WERI-Rb-1 (cell line): ENCODE data around the gene SOCS3.

Experiments
- DNase-seq: peaks from one replicate; pipeline ENCODE4 v3.0.0-alpha.2; 2020
- H3K27ac ChIP-seq: fragments of 250-450 bp; sonication (Bioruptor Pico); 2 replicates; pipeline ENCODE4 v1.5.1; 2020; ENCODE audit warnings: mild to moderate bottlenecking, moderate library complexity
- H3K27me3 ChIP-seq: fragments of 250-450 bp; sonication (Bioruptor Pico); 2 replicates; pipeline ENCODE4 v1.5.1; 2021; ENCODE audit warnings: mild to moderate bottlenecking, low read depth, moderate library complexity; ENCODE audit not compliant: insufficient read depth, severe bottlenecking
- H3K36me3 ChIP-seq: fragments of 250-450 bp; sonication (Bioruptor Pico); 2 replicates; pipeline ENCODE4 v1.5.1; 2020; ENCODE audit warnings: mild to moderate bottlenecking, moderate library complexity
- H3K4me3 ChIP-seq: 2 replicates; pipeline ENCODE4 v1.5.1; 2011; ENCODE audit warnings: low read depth, mild to moderate bottlenecking, control low read depth, low read length
- H3K9me3 ChIP-seq: fragments of 250-450 bp; sonication (Bioruptor Pico); 2 replicates; pipeline ENCODE4 v1.5.1; 2021; ENCODE audit warnings: mild to moderate bottlenecking, moderate library complexity; ENCODE audit not compliant: severe bottlenecking
- TF ChIP-seq, protein P1 (sequence below): IDR thresholded peaks from 2 replicates; pipeline ENCODE4 v1.5.1; 2011; ENCODE audit warnings: low read depth, mild to moderate bottlenecking, control low read depth, inconsistent platforms, low read length

The SOCS3 gene

DNA sequence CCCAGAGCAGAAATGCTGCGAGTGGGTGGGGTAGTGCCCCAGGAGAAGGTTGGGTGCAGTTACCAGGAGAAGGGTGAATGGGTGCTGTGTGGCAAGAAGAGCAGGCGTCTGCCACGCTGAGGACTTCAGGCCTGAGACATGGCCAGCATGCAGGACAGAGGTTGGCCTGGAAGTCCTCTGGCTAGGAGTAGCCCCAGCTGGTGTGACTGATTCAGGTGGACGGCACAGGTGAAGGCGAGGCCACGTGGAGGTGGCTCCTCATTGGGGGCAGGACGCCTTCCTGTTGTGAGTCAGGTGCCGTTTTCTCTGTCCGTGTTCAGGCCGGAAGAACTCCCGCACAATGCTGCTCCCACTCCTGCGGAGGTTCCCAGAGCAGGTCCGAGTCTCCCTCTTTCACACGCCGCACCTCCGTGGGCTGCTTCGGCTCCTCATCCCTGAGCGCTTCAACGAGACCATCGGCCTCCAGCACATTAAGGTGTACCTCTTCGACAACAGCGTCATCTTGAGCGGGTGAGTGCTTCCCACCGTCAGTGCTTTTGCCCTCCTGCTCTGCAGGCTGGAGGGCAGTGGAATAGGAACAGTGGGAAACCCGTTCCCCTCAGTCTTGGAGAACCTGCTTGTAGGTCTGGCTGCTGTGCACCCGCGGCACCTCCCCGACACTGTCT, 39.3 kb upstream of the SOCS3 start:
- no peak for DNase-seq
- peaks cover 93% of the 10 kb centered on the region for H3K36me3 ChIP-seq
- no peak overlapping the region for H3K27ac ChIP-seq
- no peaks in the 10 kb centered on the region for H3K9me3 ChIP-seq
- TF ChIP-seq, protein P1, sequence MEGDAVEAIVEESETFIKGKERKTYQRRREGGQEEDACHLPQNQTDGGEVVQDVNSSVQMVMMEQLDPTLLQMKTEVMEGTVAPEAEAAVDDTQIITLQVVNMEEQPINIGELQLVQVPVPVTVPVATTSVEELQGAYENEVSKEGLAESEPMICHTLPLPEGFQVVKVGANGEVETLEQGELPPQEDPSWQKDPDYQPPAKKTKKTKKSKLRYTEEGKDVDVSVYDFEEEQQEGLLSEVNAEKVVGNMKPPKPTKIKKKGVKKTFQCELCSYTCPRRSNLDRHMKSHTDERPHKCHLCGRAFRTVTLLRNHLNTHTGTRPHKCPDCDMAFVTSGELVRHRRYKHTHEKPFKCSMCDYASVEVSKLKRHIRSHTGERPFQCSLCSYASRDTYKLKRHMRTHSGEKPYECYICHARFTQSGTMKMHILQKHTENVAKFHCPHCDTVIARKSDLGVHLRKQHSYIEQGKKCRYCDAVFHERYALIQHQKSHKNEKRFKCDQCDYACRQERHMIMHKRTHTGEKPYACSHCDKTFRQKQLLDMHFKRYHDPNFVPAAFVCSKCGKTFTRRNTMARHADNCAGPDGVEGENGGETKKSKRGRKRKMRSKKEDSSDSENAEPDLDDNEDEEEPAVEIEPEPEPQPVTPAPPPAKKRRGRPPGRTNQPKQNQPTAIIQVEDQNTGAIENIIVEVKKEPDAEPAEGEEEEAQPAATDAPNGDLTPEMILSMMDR = no peak
- H3K4me3 ChIP-seq = no peak overlapping the region
- no peaks in the 10 kb centered on the region for H3K27me3 ChIP-seq

DNA sequence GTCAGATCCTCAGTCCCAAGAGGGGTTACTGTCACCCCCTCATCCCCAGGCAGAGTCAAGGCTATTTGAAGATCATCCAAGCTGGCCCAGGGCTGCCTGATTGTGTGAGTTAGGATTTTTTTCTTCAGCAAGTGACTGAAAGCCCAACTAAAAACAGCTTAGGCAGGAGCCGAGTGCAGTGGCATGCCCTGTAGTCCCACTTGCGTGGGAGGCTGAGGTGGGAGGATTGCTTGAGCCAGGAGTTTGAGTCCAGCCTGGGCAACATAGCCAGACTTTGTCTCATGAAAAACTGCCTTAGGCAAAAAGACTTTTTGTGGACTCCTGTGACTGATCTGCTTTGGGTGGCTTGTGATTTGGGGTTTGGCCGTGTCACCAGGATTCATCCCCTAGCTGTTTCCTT, 38.5 kb upstream of the SOCS3 start:
- Histone ChIP-seq H3K27me3 (no peaks in the 10 kb centered on the region), H3K27ac (no peak overlapping the region; the same call in 1 of the 2 replicates), H3K9me3 (no peaks in the 10 kb centered on the region), H3K36me3 (peaks cover 90% of the 10 kb centered on the region), H3K4me3 (no peak overlapping the region)
- TF ChIP-seq, protein P1 = no peak
- no peak for DNase-seq

DNA sequence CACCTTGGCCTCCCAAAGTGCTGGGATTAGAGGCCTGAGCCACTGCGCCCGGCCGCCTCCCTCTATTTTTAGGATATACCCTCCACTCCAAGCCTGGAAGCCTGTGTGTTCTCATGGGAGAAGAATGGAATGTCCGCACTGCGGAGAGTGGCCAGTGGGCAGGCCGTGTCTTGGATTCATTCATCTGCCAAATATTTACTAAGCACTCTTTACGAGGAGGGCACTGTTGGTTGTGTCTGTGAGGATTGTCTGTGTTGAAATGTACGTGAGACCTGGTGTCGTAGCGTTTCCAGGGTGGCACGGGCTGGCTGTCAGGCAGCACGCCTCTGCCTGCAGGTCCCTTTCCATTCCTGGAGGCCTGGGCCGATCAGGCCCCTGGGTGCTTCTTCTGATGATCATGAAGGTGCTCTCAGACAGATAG, 37.8 kb upstream of the SOCS3 start:
- DNase-seq = no peak
- Histone ChIP-seq H3K4me3 (no peak overlapping the region), H3K27me3 (no peaks in the 10 kb centered on the region), H3K27ac (no peak overlapping the region), H3K36me3 (peaks cover 89% of the 10 kb centered on the region), H3K9me3 (no peaks in the 10 kb centered on the region)
- TF ChIP-seq, protein P1 = no peak

DNA sequence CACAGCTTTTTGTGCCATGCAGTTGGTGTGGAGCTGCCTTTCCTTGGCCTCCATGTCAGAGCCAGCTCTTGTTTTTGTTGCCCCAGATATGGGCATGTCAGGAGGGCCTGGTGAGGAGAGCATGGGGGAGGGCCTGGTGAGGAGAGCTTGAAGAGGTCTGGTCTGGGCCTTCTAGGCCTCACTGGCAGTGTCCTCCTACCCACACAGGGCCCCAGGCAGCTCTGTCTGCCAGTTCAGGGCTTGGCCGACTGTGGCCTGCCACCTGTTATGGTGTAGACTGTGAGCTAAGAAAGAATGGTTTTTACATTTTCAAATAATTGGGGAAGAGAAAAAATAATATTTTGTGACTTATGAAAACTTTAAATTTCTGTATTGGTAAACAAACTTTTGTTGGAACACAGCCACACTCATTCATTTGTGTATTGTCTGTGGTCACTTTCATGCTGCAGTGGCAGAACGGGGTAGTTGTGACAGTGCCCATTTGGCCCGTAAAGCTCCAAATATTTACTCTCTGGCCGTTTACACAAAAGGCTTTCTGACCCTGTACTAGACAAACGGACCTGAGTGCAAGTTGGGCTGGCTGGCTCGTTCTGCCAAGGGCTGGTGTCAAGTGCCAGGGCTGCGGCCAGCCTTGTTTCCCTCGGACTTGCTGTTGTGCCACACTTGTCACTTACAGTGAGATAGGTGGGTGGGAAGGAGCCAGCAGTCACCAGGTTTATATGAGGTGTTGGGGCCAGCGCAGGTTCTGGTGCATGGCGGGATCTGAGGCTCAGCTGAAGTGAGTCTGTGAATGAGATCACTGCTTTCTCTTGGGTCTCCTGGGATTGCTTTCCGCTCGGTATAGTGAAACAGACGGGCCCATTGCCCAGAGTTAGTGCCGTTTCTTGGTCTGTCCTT, 36.8 kb upstream of the SOCS3 start:
- Histone ChIP-seq H3K9me3 (no peaks in the 10 kb centered on the region), H3K27me3 (no peaks in the 10 kb centered on the region), H3K36me3 (peaks cover 84% of the 10 kb centered on the region), H3K27ac (no peak overlapping the region), H3K4me3 (no peak overlapping the region)
- TF ChIP-seq, protein P1 = no peak
- no peak for DNase-seq

DNA sequence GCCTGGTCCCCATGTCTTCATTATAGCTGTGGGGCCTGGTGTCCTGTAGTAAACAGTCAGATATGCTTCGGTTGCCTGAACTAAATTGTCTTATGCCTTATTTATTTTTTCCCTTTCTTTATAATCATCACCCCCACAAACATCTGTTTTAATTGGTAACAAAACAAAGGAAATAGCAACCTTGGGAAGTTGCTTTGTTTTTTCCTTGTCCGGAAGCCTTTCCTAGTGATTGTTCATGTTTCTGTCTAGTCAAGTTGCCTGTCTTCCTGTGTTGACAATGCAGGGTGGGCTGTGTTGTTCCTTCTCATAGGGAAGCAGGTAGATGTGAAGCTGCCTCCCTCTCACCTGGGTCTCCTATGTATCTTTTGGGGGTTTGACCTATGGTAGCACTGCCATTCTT, 35.3 kb upstream of the SOCS3 start:
- DNase-seq = no peak
- Histone ChIP-seq H3K27me3 (no peaks in the 10 kb centered on the region), H3K36me3 (peaks cover 69% of the 10 kb centered on the region), H3K27ac (no peak overlapping the region), H3K4me3 (no peak overlapping the region), H3K9me3 (no peaks in the 10 kb centered on the region)
- TF ChIP-seq, protein P1 = no peak
